ENCODE measurements around the gene HNRNPH3. TPM values are rescaled to one million over a fixed set of nuclear protein-coding genes. Genes with fewer than 3 reads are reported as not detected.
"Not testable (repeated sequence)": the region's sequence is repeated elsewhere in the genome, so short reads cannot be mapped to it uniquely, and the experiment has no call there.

HNRNPH3 gene
- total RNA-seq, 2 experiments from 2014 or later: 139 to 145 TPM

DNA sequence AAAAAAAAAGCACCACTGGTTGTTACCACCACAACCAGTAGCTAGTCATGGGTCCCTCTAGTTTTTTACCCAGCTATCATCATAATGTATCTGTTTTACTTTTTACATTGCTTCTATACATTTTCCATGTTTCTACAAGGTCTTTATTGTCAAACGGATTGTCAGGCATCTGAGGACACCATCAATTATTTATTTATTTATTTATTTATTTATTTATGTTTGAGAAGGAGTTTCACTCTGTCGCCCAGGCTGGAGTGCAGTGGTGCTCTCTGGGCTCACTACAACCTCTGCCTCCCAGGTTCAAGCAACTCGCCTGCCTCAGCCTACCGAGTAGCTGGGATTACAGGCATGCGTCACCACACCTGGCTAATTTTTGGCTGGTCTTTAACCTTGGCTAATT, 29.0 kb upstream of the HNRNPH3 start:
- ChIA-PET POLR2A (no interaction called here), CTCF (interaction anchor here (0.8 to 6.8 kb wide), 13 partner anchors 10 to 523 kb away, joined by 3 to 134 read pairs (median 5); partner anchors contain the start of gene ATOH7)
- TF ChIP-seq, protein P1, sequence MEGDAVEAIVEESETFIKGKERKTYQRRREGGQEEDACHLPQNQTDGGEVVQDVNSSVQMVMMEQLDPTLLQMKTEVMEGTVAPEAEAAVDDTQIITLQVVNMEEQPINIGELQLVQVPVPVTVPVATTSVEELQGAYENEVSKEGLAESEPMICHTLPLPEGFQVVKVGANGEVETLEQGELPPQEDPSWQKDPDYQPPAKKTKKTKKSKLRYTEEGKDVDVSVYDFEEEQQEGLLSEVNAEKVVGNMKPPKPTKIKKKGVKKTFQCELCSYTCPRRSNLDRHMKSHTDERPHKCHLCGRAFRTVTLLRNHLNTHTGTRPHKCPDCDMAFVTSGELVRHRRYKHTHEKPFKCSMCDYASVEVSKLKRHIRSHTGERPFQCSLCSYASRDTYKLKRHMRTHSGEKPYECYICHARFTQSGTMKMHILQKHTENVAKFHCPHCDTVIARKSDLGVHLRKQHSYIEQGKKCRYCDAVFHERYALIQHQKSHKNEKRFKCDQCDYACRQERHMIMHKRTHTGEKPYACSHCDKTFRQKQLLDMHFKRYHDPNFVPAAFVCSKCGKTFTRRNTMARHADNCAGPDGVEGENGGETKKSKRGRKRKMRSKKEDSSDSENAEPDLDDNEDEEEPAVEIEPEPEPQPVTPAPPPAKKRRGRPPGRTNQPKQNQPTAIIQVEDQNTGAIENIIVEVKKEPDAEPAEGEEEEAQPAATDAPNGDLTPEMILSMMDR (IDR thresholded peaks at IDR 0.05): no peak

DNA sequence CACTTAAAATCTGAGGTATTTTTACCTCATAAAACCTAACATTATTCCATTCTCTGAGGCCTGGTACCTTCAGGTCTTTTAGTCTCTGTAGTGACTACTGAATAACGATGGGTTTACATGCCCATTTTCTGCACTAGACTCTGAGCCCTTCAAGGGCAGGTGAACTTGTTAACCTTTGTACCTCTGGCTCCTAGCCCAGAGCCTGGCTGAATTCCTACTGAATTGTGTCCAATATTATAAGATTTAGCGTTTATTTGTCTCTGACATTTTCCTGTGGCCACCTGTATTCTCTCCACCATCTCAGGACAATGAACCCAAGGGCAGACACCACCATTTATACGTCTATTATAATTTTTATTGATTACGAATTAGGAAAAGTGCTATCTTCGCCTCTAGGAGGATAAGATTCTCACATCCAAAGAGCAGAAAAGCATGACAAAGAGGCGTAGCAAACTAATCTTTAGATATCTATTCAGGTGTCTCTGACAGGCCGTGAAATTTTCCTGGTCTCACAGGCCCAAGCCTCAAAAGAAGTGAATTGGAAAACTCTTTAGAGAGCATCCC, 27.9 kb upstream of the HNRNPH3 start:
- Mint-ChIP-seq H3K36me3 (ENCODE audit: low read depth) (no peaks in the 10 kb centered on the region), H3K27me3 (no peaks in the 10 kb centered on the region), H3K27ac (no peak overlapping the region), H3K4me1 (ENCODE audit: low read depth) (no peaks in the 10 kb centered on the region), H3K9me3 (no peaks in the 10 kb centered on the region), H3K4me3 (no peak overlapping the region)
- ATAC-seq (no peak), DNase-seq (no peak)
- intact Hi-C loops (cut with micrococcal nuclease): loop anchor here (5.0 to 10.0 kb wide), 2 partner anchors 92 to 449 kb away; no protein-coding TSS in a partner anchor
- ChIA-PET POLR2A (no interaction called here), CTCF (interaction anchor here (1.5 to 6.8 kb wide), 2 partner anchors 92 to 449 kb away, joined by 5 to 134 read pairs; no protein-coding TSS in a partner anchor)
- TF ChIP-seq, protein P1 (IDR thresholded peaks at IDR 0.05): no peak

More for the DNA sequence above, 29.0 kb upstream of the HNRNPH3 start:
- ATAC-seq (no peak), DNase-seq (no peak)
- Mint-ChIP-seq H3K36me3 (ENCODE audit: low read depth) (no peaks in the 10 kb centered on the region), H3K4me1 (ENCODE audit: low read depth) (no peaks in the 10 kb centered on the region), H3K9me3 (no peaks in the 10 kb centered on the region), H3K27ac (no peak overlapping the region), H3K4me3 (no peak overlapping the region), H3K27me3 (no peaks in the 10 kb centered on the region)
- intact Hi-C loops (cut with micrococcal nuclease): loop anchor here (5.0 to 10.0 kb wide), 2 partner anchors 91 to 448 kb away; no protein-coding TSS in a partner anchor

DNA sequence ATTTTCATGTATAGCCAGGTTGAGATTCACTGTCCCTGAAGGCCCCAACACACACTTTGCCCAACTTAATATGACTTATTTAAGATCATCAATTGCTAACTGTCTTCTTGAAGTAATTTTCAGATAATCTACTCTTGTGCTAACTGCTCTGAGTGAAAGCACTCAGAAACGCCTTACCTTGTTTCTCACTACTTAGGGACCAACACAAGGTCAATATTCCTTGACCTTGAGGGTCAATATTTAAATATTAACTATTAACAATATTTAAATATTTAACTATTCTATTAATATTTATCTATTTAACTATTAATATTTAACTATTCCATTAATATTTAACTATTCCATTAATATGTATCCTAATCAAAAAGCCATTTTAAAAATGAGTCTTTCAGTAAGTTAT, 26.0 kb upstream of the HNRNPH3 start:
- intact Hi-C loops (cut with micrococcal nuclease): loop anchor here (10.0 kb wide), 1 partner anchor 451 kb away; no protein-coding TSS in a partner anchor
- ChIA-PET POLR2A (interaction anchor here (0.6 kb wide), 1 partner anchor 52 kb away, joined by 4 read pairs; no protein-coding TSS in a partner anchor), CTCF (interaction anchor here (0.6 to 2.1 kb wide), 3 partner anchors 93 to 450 kb away, joined by 3 to 7 read pairs (median 3); no protein-coding TSS in a partner anchor)
- no peaks in the 10 kb centered on the region for H3K36me3 Mint-ChIP-seq (ENCODE audit: low read depth)
- DNase-seq (no peak), ATAC-seq (no peak)
- no peaks in the 10 kb centered on the region for H3K9me3 Mint-ChIP-seq
- H3K27ac Mint-ChIP-seq: no peak overlapping the region
- H3K4me1 Mint-ChIP-seq (ENCODE audit: low read depth): no peaks in the 10 kb centered on the region
- TF ChIP-seq, protein P1 (IDR thresholded peaks at IDR 0.05): no peak
- H3K4me3 Mint-ChIP-seq: no peak overlapping the region
- no peaks in the 10 kb centered on the region for H3K27me3 Mint-ChIP-seq

DNA sequence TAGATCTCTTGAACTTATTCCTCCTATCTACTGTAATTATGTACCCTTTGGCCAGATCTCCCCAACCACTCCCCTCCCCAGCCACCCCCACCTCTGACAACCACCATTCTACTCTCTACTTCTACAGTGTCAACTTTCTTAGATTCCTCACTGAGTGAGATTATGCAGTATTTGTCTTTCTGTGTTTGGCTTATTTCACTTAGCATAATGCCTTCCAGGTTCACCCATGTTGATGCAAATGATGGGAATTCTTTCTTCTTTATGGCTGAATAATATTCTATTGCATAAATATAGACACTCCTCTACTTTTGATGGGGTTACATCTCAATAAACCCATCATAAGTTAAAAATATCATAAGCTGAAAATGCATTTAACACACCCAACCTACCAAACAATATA, 21.3 kb upstream of the HNRNPH3 start:
- ATAC-seq (no peak), DNase-seq (no peak)
- Mint-ChIP-seq H3K4me3 (no peak overlapping the region), H3K36me3 (ENCODE audit: low read depth) (peaks cover 2% of the 10 kb centered on the region), H3K27me3 (no peaks in the 10 kb centered on the region), H3K27ac (no peak overlapping the region), H3K9me3 (no peaks in the 10 kb centered on the region), H3K4me1 (ENCODE audit: low read depth) (peaks cover 6% of the 10 kb centered on the region)
- intact Hi-C loops (cut with micrococcal nuclease): no loop called here
- TF ChIP-seq, protein P1 (IDR thresholded peaks at IDR 0.05): no peak
- ChIA-PET CTCF (interaction anchor here (1.1 kb wide), 1 partner anchor 9 kb away, joined by 6 read pairs; no protein-coding TSS in a partner anchor), POLR2A (no interaction called here)

DNA sequence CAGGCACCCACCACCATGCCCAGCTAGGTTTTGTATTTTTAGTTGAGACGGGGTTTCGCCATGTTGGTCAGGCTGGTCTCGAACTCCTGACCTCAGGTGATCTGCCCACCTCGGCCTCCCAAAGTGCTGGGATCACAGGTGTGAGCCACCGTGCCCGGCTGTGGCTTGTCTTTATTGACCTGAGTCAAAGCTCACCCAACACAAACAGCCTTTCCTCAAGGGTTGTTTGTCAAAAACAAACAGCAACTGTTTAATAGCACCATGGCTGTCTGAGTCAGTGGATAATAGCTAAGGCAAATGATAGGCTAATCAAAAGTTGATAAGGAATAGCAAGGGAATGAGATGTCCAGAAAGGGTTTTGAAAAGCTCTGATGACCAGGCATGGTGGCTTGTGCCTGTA, 16.9 kb upstream of the HNRNPH3 start:
- ATAC-seq; H3K4me3 Mint-ChIP-seq; intact Hi-C loops (cut with micrococcal nuclease); H3K4me1 Mint-ChIP-seq (ENCODE audit: low read depth); H3K36me3 Mint-ChIP-seq (ENCODE audit: low read depth); H3K27me3 Mint-ChIP-seq; DNase-seq: not testable (repeated sequence)
- peak overlapping the region; percentile 30 for H3K27ac Mint-ChIP-seq
- peaks cover 11% of the 10 kb centered on the region for H3K9me3 Mint-ChIP-seq
- ChIA-PET CTCF (interaction anchor here (1.5 to 4.9 kb wide), 3 partner anchors 13 to 102 kb away, joined by 5 to 23 read pairs (median 8); partner anchors contain the start of genes HNRNPH3 and PBLD), POLR2A (interaction anchor here (2.1 to 3.6 kb wide), 2 partner anchors 15 to 17 kb away, joined by 9 to 29 read pairs; partner anchors contain the start of genes HNRNPH3 and PBLD)

Measured in activated CD8-positive, alpha-beta T cell treated with anti-CD3 and anti-CD28 coated beads for 36 hours (primary cell).